ENCODE results near the gene PAPPA.

PAPPA gene

DNA sequence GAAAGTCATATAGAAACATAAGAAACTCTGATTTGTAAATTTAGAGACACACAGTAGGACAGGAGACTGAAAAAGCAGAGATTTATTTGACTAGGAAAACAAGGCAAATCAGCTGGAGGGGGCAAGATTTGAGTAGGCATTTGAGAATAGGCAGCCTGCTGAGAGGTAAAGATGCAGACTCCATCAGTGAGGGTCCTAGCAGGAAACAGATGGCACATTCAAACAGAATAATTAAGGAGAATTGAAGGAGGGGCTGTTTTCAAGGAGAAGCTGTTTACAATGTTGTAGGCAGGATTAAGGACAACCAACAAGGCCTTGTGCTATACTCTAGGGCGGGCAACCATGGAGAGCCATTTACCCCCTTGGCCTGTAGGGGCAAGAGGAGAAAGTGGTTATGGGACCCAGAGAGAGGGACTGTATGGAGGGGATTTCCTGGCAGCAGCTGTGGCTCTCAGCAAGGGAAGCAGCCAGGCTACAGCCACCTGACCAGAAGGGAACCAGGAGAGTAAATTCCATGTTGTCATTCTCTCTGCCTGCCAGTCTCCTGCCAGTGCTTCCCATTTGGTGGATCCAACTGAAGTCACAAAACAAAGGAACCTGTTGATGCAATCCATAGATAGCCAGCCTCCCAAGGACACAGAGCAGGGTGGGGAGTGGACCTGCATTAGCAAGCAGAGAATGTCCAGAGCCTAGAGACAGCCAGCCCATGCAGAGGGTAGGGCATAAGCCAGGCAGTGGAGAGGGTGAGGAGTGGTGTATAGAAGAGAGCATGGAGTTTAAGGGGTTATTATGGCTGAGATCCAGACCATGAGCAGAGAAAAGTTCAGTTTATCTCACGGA, 38.2 kb downstream of the PAPPA start:
- H3K9ac ChIP-seq (ENCODE audit: low read length), result no peak overlapping the region
- no peaks in the 10 kb centered on the region for H3K36me3 ChIP-seq (ENCODE audit: control insufficient read depth, insufficient read depth, low read length)
- no peaks in the 10 kb centered on the region for H3K27me3 ChIP-seq (ENCODE audit: control insufficient read depth, insufficient read depth, low read length)
- no peaks in the 10 kb centered on the region for H3K9me3 ChIP-seq (ENCODE audit: control insufficient read depth, low read length)
- no peaks in the 10 kb centered on the region for H3K4me1 ChIP-seq (ENCODE audit: control insufficient read depth, insufficient read depth, low read length)
- no peak overlapping the region for H3K4me3 ChIP-seq (ENCODE audit: low read length)

DNA sequence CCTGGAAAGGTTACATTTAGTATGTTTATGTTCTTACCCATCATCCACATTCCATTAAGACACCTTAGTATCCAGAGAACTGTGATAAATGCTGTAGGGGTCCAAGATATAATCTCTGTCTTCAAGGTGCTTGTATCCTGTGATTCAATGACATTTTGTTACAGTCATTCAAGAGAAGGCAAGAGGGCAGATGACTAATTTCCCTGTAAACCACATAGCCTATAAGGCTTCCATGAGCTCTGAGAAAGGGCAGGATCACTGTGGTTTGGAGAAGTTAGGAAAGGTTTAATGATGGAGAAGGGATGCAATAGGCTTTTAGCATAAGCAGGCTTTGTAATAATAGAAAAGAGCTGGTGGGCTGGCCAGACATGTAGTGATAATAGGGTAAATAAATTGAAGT, 40.0 kb downstream of the PAPPA start:
- H3K4me1 ChIP-seq (ENCODE audit: control insufficient read depth, insufficient read depth, low read length), result no peaks in the 10 kb centered on the region
- no peaks in the 10 kb centered on the region for H3K36me3 ChIP-seq (ENCODE audit: control insufficient read depth, insufficient read depth, low read length)
- H3K9ac ChIP-seq (ENCODE audit: low read length), result no peak overlapping the region
- H3K9me3 ChIP-seq (ENCODE audit: control insufficient read depth, low read length), result no peaks in the 10 kb centered on the region
- no peak overlapping the region for H3K4me3 ChIP-seq (ENCODE audit: low read length)
- no peaks in the 10 kb centered on the region for H3K27me3 ChIP-seq (ENCODE audit: control insufficient read depth, insufficient read depth, low read length)

DNA sequence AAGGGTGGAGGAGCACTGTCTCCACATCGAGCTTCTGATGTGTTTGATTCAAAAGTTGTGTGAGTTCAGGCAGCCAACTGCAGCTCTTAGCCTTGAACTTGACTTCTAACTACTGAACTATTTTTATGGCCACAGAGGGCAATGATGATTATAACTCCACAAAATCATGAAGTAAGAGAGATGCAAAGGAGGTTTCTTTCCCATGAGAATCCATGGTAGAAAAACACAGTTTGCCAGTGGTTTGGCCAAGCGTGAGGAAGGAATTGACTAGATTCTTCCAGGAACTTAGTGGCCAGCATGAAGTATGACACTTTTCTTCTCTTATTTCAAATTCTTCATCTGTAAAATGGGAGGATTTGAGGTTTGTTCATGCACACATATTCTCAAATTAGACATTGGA, 43.2 kb downstream of the PAPPA start:
- H3K9ac ChIP-seq (ENCODE audit: low read length), result no peak overlapping the region
- H3K4me1 ChIP-seq (ENCODE audit: control insufficient read depth, insufficient read depth, low read length), result no peaks in the 10 kb centered on the region
- no peaks in the 10 kb centered on the region for H3K9me3 ChIP-seq (ENCODE audit: control insufficient read depth, low read length)
- H3K36me3 ChIP-seq (ENCODE audit: control insufficient read depth, insufficient read depth, low read length), result no peaks in the 10 kb centered on the region
- no peaks in the 10 kb centered on the region for H3K27me3 ChIP-seq (ENCODE audit: control insufficient read depth, insufficient read depth, low read length)
- H3K4me3 ChIP-seq (ENCODE audit: low read length), result no peak overlapping the region

DNA sequence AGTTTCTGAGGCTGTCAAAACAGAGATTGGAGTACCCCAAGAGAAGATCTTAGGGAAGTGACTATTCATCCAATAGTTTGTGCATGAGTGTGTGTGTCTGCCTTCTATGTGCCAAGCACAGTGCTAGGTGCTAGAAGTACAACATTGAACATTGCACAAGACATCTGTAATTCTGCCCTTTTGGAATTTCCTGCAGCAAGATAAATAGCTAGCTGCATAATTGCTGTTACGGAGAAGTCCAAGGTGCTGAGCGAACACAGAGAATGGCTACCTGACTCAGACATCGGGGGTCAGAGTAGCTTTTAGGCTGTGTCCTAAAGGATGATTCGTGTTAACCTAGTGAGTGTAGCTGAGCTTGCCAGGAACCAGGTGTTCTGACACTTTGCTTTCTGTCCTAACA, 44.8 kb downstream of the PAPPA start:
- Histone ChIP-seq H3K4me1 (ENCODE audit: control insufficient read depth, insufficient read depth, low read length) (no peaks in the 10 kb centered on the region), H3K36me3 (ENCODE audit: control insufficient read depth, insufficient read depth, low read length) (no peaks in the 10 kb centered on the region), H3K4me3 (ENCODE audit: low read length) (no peak overlapping the region), H3K27me3 (ENCODE audit: control insufficient read depth, insufficient read depth, low read length) (no peaks in the 10 kb centered on the region), H3K9ac (ENCODE audit: low read length) (no peak overlapping the region), H3K9me3 (ENCODE audit: control insufficient read depth, low read length) (no peaks in the 10 kb centered on the region)

DNA sequence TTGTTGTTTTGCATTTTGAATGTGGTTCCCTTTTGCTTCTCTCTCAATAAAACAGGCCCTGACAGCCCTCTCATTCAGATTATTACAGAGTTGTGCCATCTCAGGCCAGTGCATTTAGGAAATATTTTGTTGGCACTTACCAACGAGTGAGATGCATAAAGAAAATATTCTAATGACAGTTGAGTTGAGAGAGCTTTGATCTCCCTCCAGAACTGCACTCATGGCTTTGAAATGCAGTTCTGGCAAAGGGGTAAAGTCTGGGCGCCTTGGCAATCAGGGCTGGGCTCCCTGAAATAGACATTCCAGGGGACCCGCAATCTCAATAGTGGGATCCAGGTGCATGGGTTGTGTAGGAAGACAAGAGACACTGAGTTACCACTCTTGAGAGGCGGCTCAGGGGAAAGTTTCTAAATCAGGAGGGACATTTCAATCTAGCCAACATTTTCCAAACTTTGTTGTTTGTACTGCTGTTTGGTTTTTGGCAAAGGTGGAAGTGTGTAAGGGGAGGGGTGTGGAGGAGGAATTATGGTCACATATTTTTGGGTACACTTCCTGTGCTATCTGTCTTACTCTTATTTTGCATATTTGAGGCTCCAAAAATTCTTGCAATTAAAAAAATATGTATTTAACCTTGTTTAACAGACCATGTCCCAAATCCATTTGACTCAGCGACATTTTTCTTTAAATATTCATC, 48.8 kb downstream of the PAPPA start:
- Histone ChIP-seq H3K9me3 (ENCODE audit: control insufficient read depth, low read length) (no peaks in the 10 kb centered on the region), H3K4me1 (ENCODE audit: control insufficient read depth, insufficient read depth, low read length) (no peaks in the 10 kb centered on the region), H3K27me3 (ENCODE audit: control insufficient read depth, insufficient read depth, low read length) (no peaks in the 10 kb centered on the region), H3K4me3 (ENCODE audit: low read length) (no peak overlapping the region), H3K9ac (ENCODE audit: low read length) (no peak overlapping the region), H3K36me3 (ENCODE audit: control insufficient read depth, insufficient read depth, low read length) (no peaks in the 10 kb centered on the region)

DNA sequence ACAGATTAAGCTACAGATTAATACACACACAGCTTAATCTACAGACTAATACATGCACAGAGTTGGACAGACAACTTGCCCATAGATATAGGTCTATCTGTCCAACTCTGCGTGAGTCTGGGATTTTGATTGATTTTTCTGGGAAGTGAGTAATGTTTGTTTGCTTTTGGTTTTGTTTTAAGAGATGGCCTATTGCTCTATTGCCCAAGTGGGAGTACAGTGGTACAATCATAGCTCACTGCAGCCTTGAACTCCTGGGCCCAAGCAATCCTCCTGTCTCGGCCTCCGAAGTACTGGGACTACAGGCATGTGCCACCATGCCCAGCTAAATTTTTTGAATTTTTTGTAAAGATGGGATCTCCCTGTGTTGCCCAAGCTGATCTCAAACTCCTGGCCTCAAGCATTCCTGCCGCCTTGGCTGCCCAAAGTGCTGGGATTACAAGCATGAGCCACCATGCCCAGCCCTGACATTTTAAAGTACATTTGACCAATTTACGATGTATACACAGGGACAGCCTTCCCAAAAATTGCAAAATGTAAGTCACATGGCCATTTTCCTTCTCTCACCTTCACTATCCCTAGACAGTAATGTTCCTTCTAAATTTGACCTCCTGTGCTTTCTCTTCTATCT, 50.8 kb downstream of the PAPPA start:
- no peaks in the 10 kb centered on the region for H3K9me3 ChIP-seq (ENCODE audit: control insufficient read depth, low read length)
- no peak overlapping the region for H3K4me3 ChIP-seq (ENCODE audit: low read length)
- H3K36me3 ChIP-seq (ENCODE audit: control insufficient read depth, insufficient read depth, low read length), result no peaks in the 10 kb centered on the region
- H3K9ac ChIP-seq (ENCODE audit: low read length), result no peak overlapping the region
- no peaks in the 10 kb centered on the region for H3K27me3 ChIP-seq (ENCODE audit: control insufficient read depth, insufficient read depth, low read length)
- no peaks in the 10 kb centered on the region for H3K4me1 ChIP-seq (ENCODE audit: control insufficient read depth, insufficient read depth, low read length)

DNA sequence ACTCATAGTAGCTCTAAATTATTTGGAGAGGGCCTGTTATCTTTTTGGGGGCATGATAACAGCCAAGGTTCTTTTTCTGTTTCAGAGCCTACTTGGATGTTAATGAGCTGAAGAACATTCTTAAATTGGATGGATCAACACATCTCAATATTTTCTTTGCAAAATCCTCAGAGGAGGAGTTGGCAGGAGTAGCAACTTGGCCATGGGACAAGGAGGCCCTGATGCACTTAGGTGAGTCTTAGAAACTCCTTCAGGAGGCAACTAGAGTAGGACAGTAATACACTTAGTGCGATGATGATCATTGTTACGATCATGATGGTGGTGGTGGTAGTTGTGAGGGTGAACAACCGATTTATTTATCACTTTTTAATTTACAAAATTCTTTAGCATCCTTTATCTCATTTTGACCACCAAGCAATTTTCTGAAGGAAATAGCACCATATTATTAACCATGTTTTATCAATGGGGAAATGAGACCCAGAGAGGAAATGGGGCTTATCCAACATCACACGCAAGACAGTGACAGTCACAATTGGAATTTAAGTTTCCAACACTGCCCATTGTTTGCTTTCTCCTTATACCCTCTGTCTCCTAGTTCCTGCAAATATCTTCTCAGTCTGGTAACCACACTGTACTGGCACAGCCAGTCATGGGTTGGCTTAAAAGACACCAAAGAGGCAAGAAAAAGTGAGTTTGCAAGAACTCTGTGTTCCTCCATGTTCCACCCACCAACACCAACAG, 54.0 kb downstream of the PAPPA start:
- H3K4me3 ChIP-seq (ENCODE audit: low read length), result no peak overlapping the region
- no peak overlapping the region for H3K9ac ChIP-seq (ENCODE audit: low read length)
- H3K27me3 ChIP-seq (ENCODE audit: control insufficient read depth, insufficient read depth, low read length), result no peaks in the 10 kb centered on the region
- no peaks in the 10 kb centered on the region for H3K36me3 ChIP-seq (ENCODE audit: control insufficient read depth, insufficient read depth, low read length)
- H3K9me3 ChIP-seq (ENCODE audit: control insufficient read depth, low read length), result no peaks in the 10 kb centered on the region
- H3K4me1 ChIP-seq (ENCODE audit: control insufficient read depth, insufficient read depth, low read length), result no peaks in the 10 kb centered on the region

DNA sequence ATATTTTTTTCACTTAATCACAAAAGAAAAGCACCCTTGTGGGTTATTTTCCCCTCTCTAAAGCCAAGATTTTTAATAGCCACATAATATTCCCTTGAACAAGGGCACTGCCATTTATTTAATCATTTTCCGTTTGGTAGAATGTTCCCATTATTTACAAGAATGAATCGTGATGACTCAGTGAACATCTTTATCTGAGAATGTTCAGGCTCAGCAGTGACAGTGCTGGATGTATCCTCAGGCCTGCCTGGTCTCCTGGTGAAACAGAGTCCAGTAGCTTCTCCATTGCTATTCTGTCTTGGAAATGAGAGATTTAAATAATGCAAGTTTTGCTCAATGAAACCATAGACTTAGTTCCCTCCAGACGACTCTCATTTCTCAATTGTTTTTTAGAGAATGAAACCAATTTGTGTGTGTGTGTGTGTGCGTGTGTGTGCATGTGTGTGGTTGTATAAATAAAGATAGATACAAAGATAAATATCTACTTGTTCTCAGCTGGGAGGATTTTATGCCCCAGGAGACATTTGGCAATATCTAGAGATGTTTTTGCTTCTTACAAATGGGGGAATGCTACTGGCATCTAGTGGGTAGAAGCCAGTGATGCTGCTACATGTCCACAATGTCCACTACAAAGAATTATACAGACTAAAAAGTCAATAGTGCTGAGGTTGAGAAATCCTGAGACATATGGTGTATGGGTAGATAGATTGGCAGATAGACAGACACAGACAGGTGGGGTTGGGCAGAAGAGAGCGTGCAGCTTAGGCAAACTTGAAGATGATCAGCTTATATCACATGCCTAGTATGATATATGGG, 55.0 kb downstream of the PAPPA start:
- no peak overlapping the region for H3K4me3 ChIP-seq (ENCODE audit: low read length)
- H3K4me1 ChIP-seq (ENCODE audit: control insufficient read depth, insufficient read depth, low read length), result no peaks in the 10 kb centered on the region
- no peaks in the 10 kb centered on the region for H3K36me3 ChIP-seq (ENCODE audit: control insufficient read depth, insufficient read depth, low read length)
- no peaks in the 10 kb centered on the region for H3K27me3 ChIP-seq (ENCODE audit: control insufficient read depth, insufficient read depth, low read length)
- H3K9me3 ChIP-seq (ENCODE audit: control insufficient read depth, low read length), result no peaks in the 10 kb centered on the region
- H3K9ac ChIP-seq (ENCODE audit: low read length), result no peak overlapping the region

DNA sequence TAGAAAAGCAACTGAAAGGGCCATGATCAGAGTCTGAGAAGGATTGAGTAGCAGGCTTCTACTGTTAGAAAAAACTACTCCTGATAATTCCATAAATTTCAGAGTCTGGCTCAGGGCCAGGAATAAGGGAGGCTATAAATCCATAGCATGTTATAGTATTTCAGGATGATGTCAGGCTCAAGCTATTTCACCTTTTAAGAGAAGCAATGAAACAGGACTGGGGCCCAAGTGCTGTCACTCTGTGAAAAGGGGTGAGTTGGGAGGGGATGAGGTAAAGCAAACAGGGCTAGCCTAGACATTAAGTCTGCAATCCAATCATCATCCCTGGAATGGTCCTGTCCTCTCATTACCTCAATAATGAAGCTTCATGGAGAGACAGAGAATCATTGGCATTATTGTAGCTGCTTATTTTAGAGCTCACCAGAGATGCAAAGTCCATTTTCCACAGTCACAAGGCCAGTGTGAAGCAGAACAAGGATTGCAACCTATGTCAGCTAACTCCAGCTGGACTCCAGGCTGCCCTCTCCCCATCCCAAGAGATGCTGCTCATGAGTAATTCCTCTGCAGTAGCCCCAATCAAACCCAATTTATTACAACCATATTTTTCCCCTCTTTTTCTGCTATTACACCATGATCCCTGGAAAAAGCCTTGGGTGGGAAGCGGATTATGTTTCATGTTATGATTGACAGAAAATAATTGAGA, 56.0 kb downstream of the PAPPA start:
- H3K9ac ChIP-seq (ENCODE audit: low read length), result no peak overlapping the region
- H3K27me3 ChIP-seq (ENCODE audit: control insufficient read depth, insufficient read depth, low read length), result no peaks in the 10 kb centered on the region
- no peaks in the 10 kb centered on the region for H3K4me1 ChIP-seq (ENCODE audit: control insufficient read depth, insufficient read depth, low read length)
- H3K9me3 ChIP-seq (ENCODE audit: control insufficient read depth, low read length), result no peaks in the 10 kb centered on the region
- H3K36me3 ChIP-seq (ENCODE audit: control insufficient read depth, insufficient read depth, low read length), result no peaks in the 10 kb centered on the region
- H3K4me3 ChIP-seq (ENCODE audit: low read length), result no peak overlapping the region

DNA sequence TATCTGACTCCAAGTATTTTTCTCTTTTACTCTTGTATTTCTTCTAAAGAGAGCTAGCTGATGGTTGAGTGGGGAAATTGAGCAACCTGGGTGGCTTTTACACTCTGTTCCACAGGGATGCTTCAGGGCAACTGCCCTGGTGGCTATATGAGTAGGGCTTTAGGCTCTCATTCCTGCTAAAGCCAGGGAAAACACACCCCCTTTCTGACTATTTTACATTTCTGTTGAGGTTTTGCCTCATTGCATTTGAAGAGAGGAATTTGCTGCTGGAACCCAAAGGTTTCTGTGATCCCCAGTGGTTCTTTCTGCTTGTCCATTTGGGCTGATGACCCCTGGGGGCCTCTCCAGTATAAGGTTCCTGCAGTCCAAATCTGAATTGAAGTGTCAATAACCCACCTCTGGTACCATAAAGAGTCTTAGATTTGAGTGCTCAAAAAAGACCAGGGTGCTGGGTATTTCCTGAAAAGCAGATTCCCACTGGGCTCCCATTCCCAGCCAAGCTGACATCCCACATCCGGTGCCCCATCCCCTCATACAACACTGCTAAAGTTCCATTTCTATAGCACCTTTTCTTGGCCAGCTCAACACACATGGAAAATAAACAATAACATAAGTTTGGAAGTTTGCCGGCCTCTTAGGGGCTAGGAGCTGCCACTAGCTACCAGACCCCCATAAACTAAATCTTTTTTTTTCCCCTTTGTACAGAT, 59.5 kb downstream of the PAPPA start:
- Histone ChIP-seq H3K4me1 (ENCODE audit: control insufficient read depth, insufficient read depth, low read length) (no peaks in the 10 kb centered on the region), H3K27me3 (ENCODE audit: control insufficient read depth, insufficient read depth, low read length) (no peaks in the 10 kb centered on the region), H3K4me3 (ENCODE audit: low read length) (no peak overlapping the region), H3K36me3 (ENCODE audit: control insufficient read depth, insufficient read depth, low read length) (no peaks in the 10 kb centered on the region), H3K9ac (ENCODE audit: low read length) (no peak overlapping the region), H3K9me3 (ENCODE audit: control insufficient read depth, low read length) (no peaks in the 10 kb centered on the region)

Measured in mucosa of stomach (tissue), 1 donor.